Smooth muscle cell (in vitro differentiated cells): ENCODE results near the gene CDKAL1. TPM values are rescaled to one million over a fixed set of nuclear protein-coding genes. Genes with fewer than 3 reads are reported as not detected.

Source experiments
- DNase-seq: peaks from one replicate; lab custom pipeline; 2025; ENCODE audit not compliant: unreplicated experiment; lab: John Stamatoyannopoulos, UW
- H2AFZ ChIP-seq: fragments of 200-600 bp; sonication (generic); 2 replicates; pipeline ENCODE4 v1.6.0; 2016; ENCODE audit warnings: antibody characterized with exemption, low read depth, mild to moderate bottlenecking
- H3F3A ChIP-seq: fragments of 200-600 bp; sonication (generic); 2 replicates; pipeline ENCODE4 v1.6.0; 2017; ENCODE audit warnings: antibody characterized with exemption, low read depth
- H3K27ac ChIP-seq: fragments of 200-600 bp; sonication (generic); 2 replicates; pipeline ENCODE4 v1.5.1; 2016; ENCODE audit warnings: low read depth, mild to moderate bottlenecking
- H3K27me3 ChIP-seq: fragments of 200-600 bp; sonication (generic); 2 replicates; pipeline ENCODE4 v1.6.1; 2016; ENCODE audit warnings: low read depth, mild to moderate bottlenecking
- H3K36me3 ChIP-seq: fragments of 200-600 bp; sonication (generic); 2 replicates; pipeline ENCODE4 v1.5.1; 2016; ENCODE audit warnings: low read depth
- H3K4me1 ChIP-seq: fragments of 200-600 bp; sonication (generic); 2 replicates; pipeline ENCODE4 v1.5.1; 2016; ENCODE audit warnings: low read depth
- H3K4me2 ChIP-seq: fragments of 200-600 bp; sonication (generic); 2 replicates; pipeline ENCODE4 v1.6.0; 2016; ENCODE audit warnings: mild to moderate bottlenecking
- H3K4me3 ChIP-seq: fragments of 200-600 bp; sonication (generic); 2 replicates; pipeline ENCODE4 v1.5.1; 2016; ENCODE audit warnings: mild to moderate bottlenecking
- H3K79me2 ChIP-seq: fragments of 200-600 bp; sonication (generic); 2 replicates; pipeline ENCODE4 v1.6.0; 2016; ENCODE audit warnings: low read depth, mild to moderate bottlenecking
- H3K9ac ChIP-seq: fragments of 200-600 bp; sonication (generic); 2 replicates; pipeline ENCODE4 v1.6.0; 2016; ENCODE audit warnings: low read depth
- H3K9me3 ChIP-seq: fragments of 200-600 bp; sonication (generic); replicated peaks from 2 replicates; pipeline ENCODE4 v1.5.1; 2016; ENCODE audit warnings: low read depth
- H4K20me1 ChIP-seq: fragments of 200-600 bp; sonication (generic); 2 replicates; pipeline ENCODE4 v1.6.0; 2016; ENCODE audit warnings: low read depth
- WGBS: methylation state at CpG from one replicate; pipeline ENCODE4 v1.1.7; 2016; ENCODE audit warnings: low lambda C conversion rate; 5-methylcytosine and 5-hydroxymethylcytosine counted together
- polyA plus RNA-seq: library from polyadenylated mRNA; unstranded; fragments of >200 nt; fragmentation: Nextera tagmentation; extraction: Ambion mirVana; gene quantifications from 2 replicates; pipeline ENCODE4 v1.2.1, GENCODE V29; 2016
- total RNA-seq: library from RNA; depleted of rRNA; stranded (reverse); fragments of >200 nt; gene quantifications from 2 replicates; pipeline ENCODE4 v1.2.3, GENCODE V29; 2014
- TF ChIP-seq, protein P1 (sequence below): fragments of 200-600 bp; sonication (generic); IDR thresholded peaks from 2 replicates; pipeline ENCODE4 v1.5.1; 2017; ENCODE audit warnings: borderline replicate concordance, mild to moderate bottlenecking, antibody characterized with exemption; ENCODE audit not compliant: insufficient read depth, poor library complexity, severe bottlenecking

CDKAL1 gene
- total and polyA plus RNA-seq, 2 experiments from 2014 or later, result 16.5 to 16.6 TPM

GRCh38 chr6:20870493-20870892 lies 336.2 kb downstream of the CDKAL1 start:
- H3K27me3 ChIP-seq, result no peaks in the 10 kb centered on the region
- no peak overlapping the region for H2AFZ ChIP-seq
- WGBS, result 26% methylated on average over 1 of the region's 1 CpG
- no peaks in the 10 kb centered on the region for H3K9me3 ChIP-seq
- H3F3A ChIP-seq, result no peaks in the 10 kb centered on the region
- no peaks in the 10 kb centered on the region for H3K36me3 ChIP-seq
- H3K4me2 ChIP-seq, result no peak overlapping the region
- TF ChIP-seq, protein P1, sequence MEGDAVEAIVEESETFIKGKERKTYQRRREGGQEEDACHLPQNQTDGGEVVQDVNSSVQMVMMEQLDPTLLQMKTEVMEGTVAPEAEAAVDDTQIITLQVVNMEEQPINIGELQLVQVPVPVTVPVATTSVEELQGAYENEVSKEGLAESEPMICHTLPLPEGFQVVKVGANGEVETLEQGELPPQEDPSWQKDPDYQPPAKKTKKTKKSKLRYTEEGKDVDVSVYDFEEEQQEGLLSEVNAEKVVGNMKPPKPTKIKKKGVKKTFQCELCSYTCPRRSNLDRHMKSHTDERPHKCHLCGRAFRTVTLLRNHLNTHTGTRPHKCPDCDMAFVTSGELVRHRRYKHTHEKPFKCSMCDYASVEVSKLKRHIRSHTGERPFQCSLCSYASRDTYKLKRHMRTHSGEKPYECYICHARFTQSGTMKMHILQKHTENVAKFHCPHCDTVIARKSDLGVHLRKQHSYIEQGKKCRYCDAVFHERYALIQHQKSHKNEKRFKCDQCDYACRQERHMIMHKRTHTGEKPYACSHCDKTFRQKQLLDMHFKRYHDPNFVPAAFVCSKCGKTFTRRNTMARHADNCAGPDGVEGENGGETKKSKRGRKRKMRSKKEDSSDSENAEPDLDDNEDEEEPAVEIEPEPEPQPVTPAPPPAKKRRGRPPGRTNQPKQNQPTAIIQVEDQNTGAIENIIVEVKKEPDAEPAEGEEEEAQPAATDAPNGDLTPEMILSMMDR, result no peak
- H3K27ac ChIP-seq, result no peak overlapping the region
- H3K79me2 ChIP-seq, result no peaks in the 10 kb centered on the region
- DNase-seq, result no peak
- H4K20me1 ChIP-seq, result no peaks in the 10 kb centered on the region
- peaks cover 25% of the 10 kb centered on the region for H3K4me1 ChIP-seq
- H3K4me3 ChIP-seq, result no peak overlapping the region
- H3K9ac ChIP-seq, result no peak overlapping the region

DNA sequence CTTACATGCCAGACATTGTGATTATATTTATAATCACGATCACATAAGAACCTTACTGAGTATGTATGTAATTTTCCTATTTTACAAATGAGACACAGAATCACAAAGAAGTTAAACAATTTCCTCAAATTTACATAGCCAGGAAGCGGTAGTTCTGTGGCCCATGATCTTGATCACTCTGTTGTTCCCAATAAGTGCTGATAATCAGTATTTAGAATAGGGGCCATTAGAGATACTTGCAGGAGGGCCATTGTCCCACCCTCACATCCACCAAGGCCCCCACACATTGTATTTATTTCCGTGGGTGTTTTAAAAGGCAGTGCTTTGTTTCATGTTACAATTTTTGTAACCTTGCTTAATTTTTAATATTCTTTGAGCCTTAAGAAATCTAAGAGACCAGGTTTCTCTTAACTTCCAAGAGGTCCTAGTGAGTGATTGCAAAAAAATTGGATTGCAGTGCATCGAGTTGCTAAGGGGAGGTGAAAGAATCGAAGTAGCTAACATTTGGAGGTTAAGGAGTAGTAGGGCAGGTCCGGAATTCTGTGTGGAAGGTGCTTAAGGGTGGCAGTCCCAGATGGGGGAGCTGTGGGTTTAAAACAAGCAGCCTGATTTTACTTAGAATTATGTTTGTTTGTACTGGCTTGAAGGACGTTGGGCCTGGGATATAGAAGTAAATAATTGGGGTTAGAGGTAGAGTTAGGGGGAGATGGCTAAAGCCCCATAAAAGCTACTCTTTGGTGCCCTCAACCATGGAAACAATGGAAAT lies 339.4 kb downstream of the CDKAL1 start:
- Histone ChIP-seq H3K4me2 (no peak overlapping the region), H3F3A (peaks cover 10% of the 10 kb centered on the region), H3K27me3 (no peaks in the 10 kb centered on the region), H4K20me1 (no peaks in the 10 kb centered on the region), H3K4me1 (peaks cover 24% of the 10 kb centered on the region), H3K27ac (no peak overlapping the region), H2AFZ (no peak overlapping the region), H3K36me3 (no peaks in the 10 kb centered on the region), H3K4me3 (no peak overlapping the region), H3K9ac (no peak overlapping the region), H3K9me3 (no peaks in the 10 kb centered on the region), H3K79me2 (no peaks in the 10 kb centered on the region)
- no peak for DNase-seq
- TF ChIP-seq, protein P1, result no peak
- WGBS, result 64% methylated on average over 7 of the region's 7 CpGs

DNA sequence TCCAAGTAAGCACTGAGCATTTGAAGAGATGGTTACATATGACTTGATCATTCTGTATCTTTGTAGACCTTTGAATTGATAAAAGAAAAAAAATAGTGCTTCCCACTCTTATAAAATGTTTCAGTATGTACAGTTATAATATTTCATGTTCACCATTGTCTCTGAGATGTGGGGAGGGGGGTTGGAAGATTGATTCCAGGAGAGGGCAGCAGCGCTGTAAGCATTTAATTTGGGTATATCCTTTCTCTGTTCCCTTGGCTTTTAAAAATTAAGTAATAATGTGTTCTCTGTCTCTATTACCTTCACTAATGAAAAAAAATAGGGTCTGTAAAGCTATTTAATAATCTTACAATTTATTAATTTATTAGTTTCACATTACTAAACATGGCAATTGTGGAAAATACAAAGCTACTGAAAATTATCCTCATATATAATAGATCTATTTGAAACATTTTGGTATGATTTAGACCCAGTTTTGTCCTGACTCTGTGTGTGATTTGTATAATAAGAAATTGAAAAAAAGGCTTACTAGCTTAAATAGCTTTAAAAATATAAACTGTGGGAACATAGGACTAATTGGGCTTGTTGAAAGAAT lies 341.2 kb downstream of the CDKAL1 start:
- H3K27me3 ChIP-seq, result no peaks in the 10 kb centered on the region
- no peaks in the 10 kb centered on the region for H3K36me3 ChIP-seq
- TF ChIP-seq, protein P1, result peak; percentile 19
- H3K9me3 ChIP-seq, result no peaks in the 10 kb centered on the region
- no peak overlapping the region for H2AFZ ChIP-seq
- no peak overlapping the region for H3K9ac ChIP-seq
- 91% methylated on average over 1 of the region's 1 CpG for WGBS
- no peak overlapping the region for H3K4me3 ChIP-seq
- peak overlapping the region; percentile 96 for H3K27ac ChIP-seq
- no peak for DNase-seq
- peaks cover 31% of the 10 kb centered on the region for H3K4me1 ChIP-seq
- H3K4me2 ChIP-seq, result peak overlapping the region; percentile 72
- H3F3A ChIP-seq, result peaks cover 10% of the 10 kb centered on the region
- no peaks in the 10 kb centered on the region for H4K20me1 ChIP-seq
- H3K79me2 ChIP-seq, result no peaks in the 10 kb centered on the region
